22Rv1 (cell line): Measurements from ENCODE around the gene DEPDC1.

Experiments used
- ZFX ChIP-seq: fragments of 450-650 bp; IDR thresholded peaks from 2 replicates; pipeline ENCODE4 v1.6.1; 2017; ENCODE audit warnings: antibody characterized with exemption, borderline replicate concordance
- TF ChIP-seq, protein P1 (sequence below): fragments of 450-650 bp; IDR thresholded peaks from 2 replicates; pipeline ENCODE4 v1.5.1; 2017; ENCODE audit warnings: mild to moderate bottlenecking

GRCh38 chr1:68495532-68495931 lies 1.4 kb downstream of the DEPDC1 start:
- TF ChIP-seq, protein P1, sequence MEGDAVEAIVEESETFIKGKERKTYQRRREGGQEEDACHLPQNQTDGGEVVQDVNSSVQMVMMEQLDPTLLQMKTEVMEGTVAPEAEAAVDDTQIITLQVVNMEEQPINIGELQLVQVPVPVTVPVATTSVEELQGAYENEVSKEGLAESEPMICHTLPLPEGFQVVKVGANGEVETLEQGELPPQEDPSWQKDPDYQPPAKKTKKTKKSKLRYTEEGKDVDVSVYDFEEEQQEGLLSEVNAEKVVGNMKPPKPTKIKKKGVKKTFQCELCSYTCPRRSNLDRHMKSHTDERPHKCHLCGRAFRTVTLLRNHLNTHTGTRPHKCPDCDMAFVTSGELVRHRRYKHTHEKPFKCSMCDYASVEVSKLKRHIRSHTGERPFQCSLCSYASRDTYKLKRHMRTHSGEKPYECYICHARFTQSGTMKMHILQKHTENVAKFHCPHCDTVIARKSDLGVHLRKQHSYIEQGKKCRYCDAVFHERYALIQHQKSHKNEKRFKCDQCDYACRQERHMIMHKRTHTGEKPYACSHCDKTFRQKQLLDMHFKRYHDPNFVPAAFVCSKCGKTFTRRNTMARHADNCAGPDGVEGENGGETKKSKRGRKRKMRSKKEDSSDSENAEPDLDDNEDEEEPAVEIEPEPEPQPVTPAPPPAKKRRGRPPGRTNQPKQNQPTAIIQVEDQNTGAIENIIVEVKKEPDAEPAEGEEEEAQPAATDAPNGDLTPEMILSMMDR = no peak
- no peak for TF ChIP-seq ZFX
